Fibroblast of villous mesenchyme (primary cell): Measurements from ENCODE around the gene RUVBL1. TPM values are rescaled to one million over a fixed set of nuclear protein-coding genes. Genes with fewer than 3 reads are reported as not detected.
"Not testable (repeated sequence)": the region's sequence is repeated elsewhere in the genome, so short reads cannot be mapped to it uniquely, and the experiment has no call there.

Experiments
- DNase-seq: peaks from one replicate; pipeline ENCODE4 v3.0.0-alpha.2; 2010; ENCODE audit warnings: low read depth
- H3K4me3 ChIP-seq: 2 replicates; pipeline ENCODE4 v1.5.1; 2011; ENCODE audit warnings: low read depth, mild to moderate bottlenecking, low read length
- total RNA-seq: library from RNA; depleted of rRNA; stranded (reverse); fragments of >200 nt; gene quantifications from 2 replicates; pipeline ENCODE4 v1.2.3, GENCODE V29; 2012
- TF ChIP-seq, protein P1 (sequence below): IDR thresholded peaks from 2 replicates; pipeline ENCODE4 v1.5.1; 2012; ENCODE audit warnings: low read depth, mild to moderate bottlenecking, low read length; ENCODE audit not compliant: insufficient read depth

The RUVBL1 gene
- total RNA-seq, 1 donor: 83.8 TPM

DNA sequence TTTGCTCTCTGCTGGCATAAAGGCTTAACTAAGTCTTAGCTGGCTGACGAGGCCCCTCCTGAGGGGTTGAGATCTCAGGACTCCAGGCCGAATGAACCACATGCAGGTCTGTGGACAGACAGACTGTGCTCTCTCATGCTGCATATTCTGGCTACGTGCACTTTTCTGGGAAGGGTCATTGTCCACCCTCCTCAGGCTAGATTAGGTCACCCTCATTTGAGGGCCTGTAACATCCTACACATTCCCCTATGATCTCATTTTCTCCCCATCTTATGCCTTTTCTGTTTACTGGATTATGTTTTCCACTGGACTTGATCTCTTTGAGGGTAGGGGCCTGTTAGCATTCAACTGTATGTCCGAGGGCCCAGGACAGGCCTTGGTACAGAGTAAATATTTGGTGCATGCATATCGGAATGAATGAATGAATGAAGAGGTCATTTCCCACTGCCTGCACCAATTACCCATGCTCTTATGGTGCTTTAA lies 43.4 kb upstream of the RUVBL1 start:
- H3K4me3 ChIP-seq: no peak overlapping the region
- no peak for DNase-seq
- TF ChIP-seq, protein P1, sequence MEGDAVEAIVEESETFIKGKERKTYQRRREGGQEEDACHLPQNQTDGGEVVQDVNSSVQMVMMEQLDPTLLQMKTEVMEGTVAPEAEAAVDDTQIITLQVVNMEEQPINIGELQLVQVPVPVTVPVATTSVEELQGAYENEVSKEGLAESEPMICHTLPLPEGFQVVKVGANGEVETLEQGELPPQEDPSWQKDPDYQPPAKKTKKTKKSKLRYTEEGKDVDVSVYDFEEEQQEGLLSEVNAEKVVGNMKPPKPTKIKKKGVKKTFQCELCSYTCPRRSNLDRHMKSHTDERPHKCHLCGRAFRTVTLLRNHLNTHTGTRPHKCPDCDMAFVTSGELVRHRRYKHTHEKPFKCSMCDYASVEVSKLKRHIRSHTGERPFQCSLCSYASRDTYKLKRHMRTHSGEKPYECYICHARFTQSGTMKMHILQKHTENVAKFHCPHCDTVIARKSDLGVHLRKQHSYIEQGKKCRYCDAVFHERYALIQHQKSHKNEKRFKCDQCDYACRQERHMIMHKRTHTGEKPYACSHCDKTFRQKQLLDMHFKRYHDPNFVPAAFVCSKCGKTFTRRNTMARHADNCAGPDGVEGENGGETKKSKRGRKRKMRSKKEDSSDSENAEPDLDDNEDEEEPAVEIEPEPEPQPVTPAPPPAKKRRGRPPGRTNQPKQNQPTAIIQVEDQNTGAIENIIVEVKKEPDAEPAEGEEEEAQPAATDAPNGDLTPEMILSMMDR: no peak

DNA sequence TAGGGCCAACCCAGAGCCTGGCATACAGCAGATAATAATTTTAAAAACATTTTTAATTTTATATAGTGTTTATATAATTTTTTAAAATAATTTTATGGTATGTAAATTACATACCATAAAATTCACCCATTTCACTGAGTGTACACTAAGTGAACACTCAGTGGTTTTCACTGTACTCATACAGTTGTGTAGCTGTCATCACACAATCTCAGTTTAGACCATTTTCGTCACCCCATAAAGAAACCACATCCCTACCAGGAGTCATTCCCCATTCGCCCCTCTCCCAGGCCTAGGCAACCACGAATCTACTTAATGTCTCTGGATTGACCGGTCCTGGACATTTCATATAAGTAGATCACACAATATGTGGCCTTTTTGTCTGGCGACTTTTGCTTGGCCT lies 39.8 kb upstream of the RUVBL1 start:
- no peak for DNase-seq
- no peak overlapping the region for H3K4me3 ChIP-seq
- TF ChIP-seq, protein P1: no peak

DNA sequence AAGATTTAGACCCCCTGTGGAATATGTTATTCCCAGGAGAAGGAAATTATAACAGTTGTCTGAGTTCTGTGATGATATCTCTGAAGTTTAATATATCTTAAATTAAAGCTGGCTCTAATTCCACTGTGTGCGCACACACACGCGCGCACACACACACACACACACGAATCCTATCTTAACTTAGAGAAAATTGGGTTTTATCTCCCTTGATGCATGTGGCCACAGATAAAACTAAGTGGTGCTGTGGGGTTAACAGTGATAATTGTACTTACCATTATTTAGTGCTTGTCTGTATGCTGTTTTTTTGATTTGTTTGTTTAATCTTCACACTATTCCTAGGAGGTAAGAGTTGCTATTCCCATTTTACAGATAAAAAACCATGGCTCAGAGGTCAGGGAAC lies 37.0 kb upstream of the RUVBL1 start:
- H3K4me3 ChIP-seq: no peak overlapping the region
- TF ChIP-seq, protein P1: no peak
- no peak for DNase-seq

DNA sequence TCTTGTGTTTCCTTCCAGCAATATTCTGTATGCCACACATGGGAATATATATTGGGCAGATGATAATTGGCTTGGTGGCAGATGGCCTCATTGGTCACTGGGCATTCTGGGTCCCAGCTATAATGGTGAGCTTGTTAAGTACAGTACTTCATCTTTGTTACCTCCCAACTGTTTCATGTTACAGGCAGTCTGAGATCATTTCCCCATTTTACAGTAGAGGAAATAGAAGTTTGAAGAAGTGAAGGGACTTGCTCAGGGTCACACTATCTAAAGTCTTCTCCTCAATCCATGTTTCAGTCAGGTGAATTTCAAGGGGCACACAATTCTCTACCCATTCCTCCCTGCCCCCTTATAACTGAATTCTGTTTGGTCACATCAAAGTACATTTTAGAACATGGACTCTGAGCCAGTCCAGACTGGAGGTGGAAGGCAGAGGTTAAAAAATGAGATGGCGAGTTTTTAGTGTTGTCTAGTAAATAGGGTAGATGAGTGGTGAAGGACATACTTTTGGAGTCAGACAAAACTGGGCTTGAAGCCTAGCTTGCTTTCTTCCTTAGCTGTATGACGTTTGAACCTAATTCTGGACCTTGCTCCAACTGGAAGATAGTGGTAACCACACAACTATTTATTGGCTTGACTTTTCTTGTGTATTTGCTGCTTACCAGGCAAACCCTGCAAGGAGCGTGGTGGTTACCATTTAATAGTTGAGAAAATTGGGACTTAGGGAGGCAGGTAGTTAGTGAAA lies 32.2 kb upstream of the RUVBL1 start:
- TF ChIP-seq, protein P1: no peak
- DNase-seq: no peak
- no peak overlapping the region for H3K4me3 ChIP-seq

DNA sequence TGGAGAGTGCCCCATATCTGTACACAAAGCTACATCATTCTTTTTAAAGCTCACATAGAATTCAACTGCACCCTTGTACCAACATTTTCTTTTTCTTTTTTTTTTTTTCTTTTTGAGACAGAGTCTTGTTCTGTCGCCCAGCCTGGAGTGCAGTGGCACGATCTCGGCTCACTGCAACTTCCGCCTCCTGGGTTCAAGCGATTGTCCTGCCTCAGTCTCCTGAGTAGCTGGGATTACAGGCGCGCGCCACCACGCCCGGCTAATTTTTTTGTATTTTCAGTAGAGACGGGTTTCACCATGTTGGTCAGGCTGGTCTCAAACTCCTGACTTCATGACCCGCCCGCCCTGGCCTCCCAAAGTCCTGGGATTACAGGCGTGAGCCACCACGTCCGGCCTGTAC lies 30.7 kb upstream of the RUVBL1 start:
- not testable (repeated sequence) for DNase-seq
- H3K4me3 ChIP-seq: peak overlapping the region; percentile 75

DNA sequence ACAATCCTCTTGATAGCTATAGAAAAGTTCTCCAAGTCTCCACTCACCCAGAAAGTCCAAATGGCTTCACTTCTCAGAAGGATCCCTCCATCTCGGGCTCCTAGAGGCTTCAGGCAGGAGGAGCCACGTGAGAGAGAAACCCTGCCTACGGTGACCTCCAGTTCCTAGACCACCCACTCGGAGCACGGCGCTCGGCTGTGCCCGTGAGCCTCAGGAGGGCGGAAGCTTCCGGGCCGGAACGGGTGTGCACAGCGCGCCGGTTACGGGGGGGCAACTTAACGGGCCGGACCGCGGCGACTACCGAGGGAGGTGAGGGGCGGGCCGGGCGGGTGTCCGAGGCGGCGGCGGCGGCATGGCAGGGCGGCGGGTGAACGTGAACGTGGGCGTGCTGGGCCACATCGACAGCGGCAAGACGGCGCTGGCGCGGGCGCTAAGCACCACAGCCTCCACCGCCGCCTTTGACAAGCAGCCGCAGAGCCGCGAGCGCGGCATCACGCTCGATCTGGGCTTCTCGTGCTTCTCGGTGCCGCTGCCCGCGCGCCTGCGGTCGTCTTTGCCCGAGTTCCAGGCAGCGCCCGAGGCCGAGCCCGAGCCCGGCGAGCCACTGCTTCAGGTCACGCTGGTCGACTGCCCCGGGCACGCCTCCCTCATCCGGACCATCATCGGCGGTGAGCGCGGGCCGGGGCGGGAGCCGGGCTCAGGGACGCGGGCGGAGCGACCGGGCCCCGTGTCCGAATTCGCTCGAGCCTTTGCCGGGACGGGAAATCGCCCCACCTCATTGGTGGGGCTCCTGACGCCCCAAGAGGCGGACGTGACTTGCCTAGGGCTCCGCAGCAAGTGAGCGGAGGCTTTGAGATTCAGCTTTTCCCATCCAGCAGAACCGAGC lies 29.8 kb upstream of the RUVBL1 start, which contains the start of gene EEFSEC:
TSS of gene EEFSEC (plus strand) at position 326 of the 886 bp plus-strand sequence. CDS start at position 353, 27 bp downstream.
- peak; percentile 80 for DNase-seq
- TF ChIP-seq, protein P1: no peak
- H3K4me3 ChIP-seq: peak within 1 kb of the TSS; percentile 75
